ENCODE measurements around the gene UNC93A. TPM values are rescaled to one million over a fixed set of nuclear protein-coding genes. Genes with fewer than 3 reads are reported as not detected.

The UNC93A gene
- total RNA-seq, 1 experiment from 2014 or later = not detected

DNA sequence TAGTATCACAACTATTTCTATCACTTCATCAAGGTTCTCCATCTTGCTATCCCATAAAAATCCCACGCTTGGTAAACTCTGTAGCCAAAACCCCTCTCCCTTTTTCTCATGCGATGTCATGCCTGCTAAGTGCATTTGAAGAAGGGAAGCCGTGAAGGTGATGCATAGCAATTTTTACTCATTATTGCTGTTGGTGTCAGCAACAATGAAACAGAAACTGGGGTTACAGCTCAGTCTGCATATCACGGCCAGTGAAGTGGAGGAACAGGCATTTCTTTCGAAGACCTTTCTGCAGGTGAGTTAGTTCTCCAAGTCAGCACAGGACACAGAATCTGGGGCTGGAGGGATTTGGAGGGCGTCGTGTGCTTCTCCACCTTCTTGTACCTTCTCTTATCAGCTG lies 5.8 kb downstream of the UNC93A start:
- no peak overlapping the region for H3K4me2 ChIP-seq (ENCODE audit: low read length)
- no peak overlapping the region for H3K4me3 ChIP-seq (replicated peaks in 1 of 2; ENCODE audit: low read depth in 1 of 2, low read length in 2 of 2)
- H2AFZ ChIP-seq (ENCODE audit: low read depth, low read length, poor library complexity, severe bottlenecking) = no peak overlapping the region
- POLR2A ChIA-PET = no interaction called here
- BruUV-seq (replicated peaks) = no TSS peak
- no peaks in the 10 kb centered on the region for H3K9me3 ChIP-seq (ENCODE audit: control insufficient read depth in 1 of 2, insufficient read depth in 1 of 2, low read depth in 1 of 2, low read length in 2 of 2)
- TF ChIP-seq, protein P1, sequence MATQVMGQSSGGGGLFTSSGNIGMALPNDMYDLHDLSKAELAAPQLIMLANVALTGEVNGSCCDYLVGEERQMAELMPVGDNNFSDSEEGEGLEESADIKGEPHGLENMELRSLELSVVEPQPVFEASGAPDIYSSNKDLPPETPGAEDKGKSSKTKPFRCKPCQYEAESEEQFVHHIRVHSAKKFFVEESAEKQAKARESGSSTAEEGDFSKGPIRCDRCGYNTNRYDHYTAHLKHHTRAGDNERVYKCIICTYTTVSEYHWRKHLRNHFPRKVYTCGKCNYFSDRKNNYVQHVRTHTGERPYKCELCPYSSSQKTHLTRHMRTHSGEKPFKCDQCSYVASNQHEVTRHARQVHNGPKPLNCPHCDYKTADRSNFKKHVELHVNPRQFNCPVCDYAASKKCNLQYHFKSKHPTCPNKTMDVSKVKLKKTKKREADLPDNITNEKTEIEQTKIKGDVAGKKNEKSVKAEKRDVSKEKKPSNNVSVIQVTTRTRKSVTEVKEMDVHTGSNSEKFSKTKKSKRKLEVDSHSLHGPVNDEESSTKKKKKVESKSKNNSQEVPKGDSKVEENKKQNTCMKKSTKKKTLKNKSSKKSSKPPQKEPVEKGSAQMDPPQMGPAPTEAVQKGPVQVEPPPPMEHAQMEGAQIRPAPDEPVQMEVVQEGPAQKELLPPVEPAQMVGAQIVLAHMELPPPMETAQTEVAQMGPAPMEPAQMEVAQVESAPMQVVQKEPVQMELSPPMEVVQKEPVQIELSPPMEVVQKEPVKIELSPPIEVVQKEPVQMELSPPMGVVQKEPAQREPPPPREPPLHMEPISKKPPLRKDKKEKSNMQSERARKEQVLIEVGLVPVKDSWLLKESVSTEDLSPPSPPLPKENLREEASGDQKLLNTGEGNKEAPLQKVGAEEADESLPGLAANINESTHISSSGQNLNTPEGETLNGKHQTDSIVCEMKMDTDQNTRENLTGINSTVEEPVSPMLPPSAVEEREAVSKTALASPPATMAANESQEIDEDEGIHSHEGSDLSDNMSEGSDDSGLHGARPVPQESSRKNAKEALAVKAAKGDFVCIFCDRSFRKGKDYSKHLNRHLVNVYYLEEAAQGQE (IDR thresholded peaks at IDR 0.05; ENCODE audit: low read depth) = no peak
- TF ChIP-seq RAD21 (IDR thresholded peaks at IDR 0.05; ENCODE audit: low read depth) = no peak
- no peak for TF ChIP-seq TCF7L2 (IDR thresholded peaks at IDR 0.05; ENCODE audit: borderline replicate concordance, extremely low read depth, insufficient read depth, insufficient read length)
- no peak for TF ChIP-seq FOSL1 (IDR thresholded peaks at IDR 0.05; ENCODE audit: low read depth)
- no peak for TF ChIP-seq EGR1 (IDR thresholded peaks at IDR 0.05; ENCODE audit: low read depth)
- no peak for TF ChIP-seq ELF1 (IDR thresholded peaks at IDR 0.05; ENCODE audit: borderline replicate concordance, low read depth)
- TF ChIP-seq YY1 (IDR thresholded peaks at IDR 0.05; ENCODE audit: extremely low read depth, insufficient replicate concordance, low read depth, low read length) = no peak
- TF ChIP-seq, protein P2, sequence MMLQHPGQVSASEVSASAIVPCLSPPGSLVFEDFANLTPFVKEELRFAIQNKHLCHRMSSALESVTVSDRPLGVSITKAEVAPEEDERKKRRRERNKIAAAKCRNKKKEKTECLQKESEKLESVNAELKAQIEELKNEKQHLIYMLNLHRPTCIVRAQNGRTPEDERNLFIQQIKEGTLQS (IDR thresholded peaks at IDR 0.05) = no peak
- no peak for TF ChIP-seq SIN3A (IDR thresholded peaks at IDR 0.05; ENCODE audit: low read depth)
- no peak for TF ChIP-seq CBX3 (IDR thresholded peaks at IDR 0.05; ENCODE audit: low read depth)
- no peaks in the 10 kb centered on the region for H3K4me1 ChIP-seq (ENCODE audit: control insufficient read depth in 1 of 2, insufficient read depth in 2 of 2, low read length in 2 of 2)
- no peaks in the 10 kb centered on the region for H3K79me2 ChIP-seq (ENCODE audit: insufficient read depth, low read length)
- no peak for DNase-seq (ENCODE audit: low read depth, low spot score)
- RAD21 ChIA-PET (ENCODE audit: low non-redundant PET in 1 of 2, low total read pairs in 2 of 2, uncharacterized antibody in 2 of 2, unreplicated experiment in 2 of 2) = no interaction called here
- H3K27me3 ChIP-seq (ENCODE audit: insufficient read depth, low read length) = peaks cover 33% of the 10 kb centered on the region
- H3K27ac ChIP-seq (ENCODE audit: low read depth, low read length) = no peak overlapping the region
- no peak for ATAC-seq
- CTCF ChIA-PET = no interaction called here
- no peak overlapping the region for H3K9ac ChIP-seq (ENCODE audit: low read length)
- intact Hi-C loops (cut with micrococcal nuclease) = no loop called here
- H4K20me1 ChIP-seq (ENCODE audit: insufficient read depth) = no peaks in the 10 kb centered on the region
- H3K36me3 ChIP-seq (ENCODE audit: control insufficient read depth in 1 of 2, insufficient read depth in 2 of 2, low read length in 2 of 2) = no peaks in the 10 kb centered on the region
- no peaks in the 10 kb centered on the region for H3K9me2 ChIP-seq (ENCODE audit: insufficient read depth)

Measured in HCT116 (cell line).